ENCODE results near the gene VPS13D. TPM values are rescaled to one million over a fixed set of nuclear protein-coding genes. Genes with fewer than 3 reads are reported as not detected.

VPS13D gene
- polyA plus RNA-seq, 1 of the 3 experiments (the other 2 are of a cell fraction), result 15.0 TPM

DNA sequence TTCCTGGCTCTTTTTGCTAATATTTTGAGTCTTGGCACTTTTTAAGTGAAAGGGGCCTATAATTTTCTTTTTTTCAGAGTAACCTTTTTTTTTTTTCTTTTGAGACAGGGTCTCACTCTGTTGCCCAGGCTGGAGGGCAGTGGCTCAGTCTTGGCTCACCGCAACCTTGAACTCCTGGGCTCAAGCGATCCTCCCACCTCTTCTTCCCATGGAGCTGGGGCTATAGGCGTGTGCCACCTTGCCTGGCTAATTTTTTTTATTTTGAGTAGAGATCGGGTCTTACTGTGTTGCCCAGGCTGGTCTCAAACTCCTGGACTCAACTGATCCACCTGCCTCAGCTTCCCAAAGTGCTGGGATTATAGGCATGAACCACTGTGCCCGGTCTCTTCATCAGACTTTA, 285.4 kb downstream of the VPS13D start:
- Histone ChIP-seq H3K4me2 (no peak overlapping the region), H3K79me2 (ENCODE audit: insufficient read depth) (no peaks in the 10 kb centered on the region), H3F3A (replicated peaks; ENCODE audit: insufficient read depth) (no peaks in the 10 kb centered on the region), H4K20me1 (ENCODE audit: insufficient read depth) (no peaks in the 10 kb centered on the region), H3K9me2 (no peaks in the 10 kb centered on the region), H3K4me1 (ENCODE audit: control insufficient read depth in 1 of 2, insufficient read depth in 2 of 2, low read depth in 1 of 2, low read length in 1 of 2) (peaks cover 0 to 2% of the 10 kb centered on the region in 2 experiments; a peak in 1 of 4 replicates), H3K4me3 (ENCODE audit: low read depth in 2 of 2, low read length in 1 of 2) (no peak overlapping the region), H2AFZ (ENCODE audit: low read depth) (no peak overlapping the region), H3K27me3 (ENCODE audit: insufficient read depth) (no peaks in the 10 kb centered on the region), H3K27ac (ENCODE audit: low read depth in 2 of 2, low read length in 1 of 2) (no peak overlapping the region), H3K9me3 (no peaks in the 10 kb centered on the region), H3K9ac (no peak overlapping the region), H3K36me3 (replicated peaks in 1 of 2; ENCODE audit: control insufficient read depth in 1 of 2, insufficient read depth in 2 of 2, low read length in 1 of 2) (peaks cover 0 to 4% of the 10 kb centered on the region in 2 experiments)
- ChIA-PET POLR2A (no interaction called here), CTCF (interaction anchor here (1.3 kb wide), 1 partner anchor 9 kb away, joined by 3 read pairs; no protein-coding TSS in a partner anchor)
- TF ChIP-seq EP300 (IDR thresholded peaks at IDR 0.05; ENCODE audit: borderline replicate concordance in 1 of 2, low read depth in 1 of 2, low read length in 1 of 2) (no peak), TEAD4 (IDR thresholded peaks at IDR 0.05; ENCODE audit: borderline replicate concordance, insufficient read depth) (no peak), RFX5 (IDR thresholded peaks at IDR 0.05; ENCODE audit: low read length) (no peak), FOSL2 (IDR thresholded peaks at IDR 0.05; ENCODE audit: borderline replicate concordance, low read depth) (no peak), RCOR1 (IDR thresholded peaks at IDR 0.05; ENCODE audit: low read length) (no peak)
- no peak for DNase-seq
- WGBS (ENCODE audit: low lambda C conversion rate), result 93% methylated on average over 5 of the region's 5 CpGs

DNA sequence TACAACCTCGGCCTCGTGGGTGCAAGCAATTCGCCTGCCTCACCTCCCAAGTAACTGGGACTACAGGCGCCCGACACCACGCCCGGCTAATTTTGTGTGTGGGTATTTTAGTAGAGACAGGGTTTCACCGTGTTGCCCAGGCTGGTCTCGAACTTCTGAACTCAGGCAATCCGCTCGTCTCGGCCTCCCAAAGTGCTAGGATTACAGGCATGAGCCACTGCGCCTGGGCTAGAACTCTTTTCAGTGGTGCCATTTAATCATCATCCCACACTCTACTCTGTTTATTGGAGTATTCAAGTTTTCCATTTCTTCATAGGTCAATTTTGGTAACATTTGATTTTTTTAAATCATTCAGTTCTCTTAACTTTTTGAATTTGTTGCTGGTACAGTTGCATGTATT, 286.9 kb downstream of the VPS13D start:
- H3K36me3 ChIP-seq (replicated peaks in 1 of 2; ENCODE audit: control insufficient read depth in 1 of 2, insufficient read depth in 2 of 2, low read length in 1 of 2), result peaks cover 0 to 4% of the 10 kb centered on the region in 2 experiments
- H3K9me3 ChIP-seq, result no peaks in the 10 kb centered on the region
- no peak for DNase-seq
- H3K4me3 ChIP-seq (ENCODE audit: low read depth in 2 of 2, low read length in 1 of 2), result no peak overlapping the region
- H3K27ac ChIP-seq (ENCODE audit: low read depth in 2 of 2, low read length in 1 of 2), result no peak overlapping the region
- no peak overlapping the region for H2AFZ ChIP-seq (ENCODE audit: low read depth)
- H3K9me2 ChIP-seq, result no peaks in the 10 kb centered on the region
- ChIA-PET POLR2A (no interaction called here), CTCF (no interaction called here)
- no peaks in the 10 kb centered on the region for H3K79me2 ChIP-seq (ENCODE audit: insufficient read depth)
- peaks cover 0 to 8% of the 10 kb centered on the region in 2 experiments; a peak in 1 of 4 replicates for H3K4me1 ChIP-seq (ENCODE audit: control insufficient read depth in 1 of 2, insufficient read depth in 2 of 2, low read depth in 1 of 2, low read length in 1 of 2)
- no peaks in the 10 kb centered on the region for H4K20me1 ChIP-seq (ENCODE audit: insufficient read depth)
- no peak overlapping the region for H3K9ac ChIP-seq
- no peak overlapping the region for H3K4me2 ChIP-seq
- H3F3A ChIP-seq (replicated peaks; ENCODE audit: insufficient read depth), result no peaks in the 10 kb centered on the region
- TF ChIP-seq, protein P1, sequence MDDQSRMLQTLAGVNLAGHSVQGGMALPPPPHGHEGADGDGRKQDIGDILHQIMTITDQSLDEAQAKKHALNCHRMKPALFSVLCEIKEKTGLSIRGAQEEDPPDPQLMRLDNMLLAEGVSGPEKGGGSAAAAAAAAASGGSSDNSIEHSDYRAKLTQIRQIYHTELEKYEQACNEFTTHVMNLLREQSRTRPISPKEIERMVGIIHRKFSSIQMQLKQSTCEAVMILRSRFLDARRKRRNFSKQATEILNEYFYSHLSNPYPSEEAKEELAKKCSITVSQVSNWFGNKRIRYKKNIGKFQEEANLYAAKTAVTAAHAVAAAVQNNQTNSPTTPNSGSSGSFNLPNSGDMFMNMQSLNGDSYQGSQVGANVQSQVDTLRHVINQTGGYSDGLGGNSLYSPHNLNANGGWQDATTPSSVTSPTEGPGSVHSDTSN (IDR thresholded peaks at IDR 0.05), result no peak
- TF ChIP-seq NRF1 (IDR thresholded peaks at IDR 0.05; ENCODE audit: low read depth, low read length), result no peak
- no peaks in the 10 kb centered on the region for H3K27me3 ChIP-seq (ENCODE audit: insufficient read depth)
- WGBS (ENCODE audit: low lambda C conversion rate), result 98% methylated on average over 13 of the region's 13 CpGs

DNA sequence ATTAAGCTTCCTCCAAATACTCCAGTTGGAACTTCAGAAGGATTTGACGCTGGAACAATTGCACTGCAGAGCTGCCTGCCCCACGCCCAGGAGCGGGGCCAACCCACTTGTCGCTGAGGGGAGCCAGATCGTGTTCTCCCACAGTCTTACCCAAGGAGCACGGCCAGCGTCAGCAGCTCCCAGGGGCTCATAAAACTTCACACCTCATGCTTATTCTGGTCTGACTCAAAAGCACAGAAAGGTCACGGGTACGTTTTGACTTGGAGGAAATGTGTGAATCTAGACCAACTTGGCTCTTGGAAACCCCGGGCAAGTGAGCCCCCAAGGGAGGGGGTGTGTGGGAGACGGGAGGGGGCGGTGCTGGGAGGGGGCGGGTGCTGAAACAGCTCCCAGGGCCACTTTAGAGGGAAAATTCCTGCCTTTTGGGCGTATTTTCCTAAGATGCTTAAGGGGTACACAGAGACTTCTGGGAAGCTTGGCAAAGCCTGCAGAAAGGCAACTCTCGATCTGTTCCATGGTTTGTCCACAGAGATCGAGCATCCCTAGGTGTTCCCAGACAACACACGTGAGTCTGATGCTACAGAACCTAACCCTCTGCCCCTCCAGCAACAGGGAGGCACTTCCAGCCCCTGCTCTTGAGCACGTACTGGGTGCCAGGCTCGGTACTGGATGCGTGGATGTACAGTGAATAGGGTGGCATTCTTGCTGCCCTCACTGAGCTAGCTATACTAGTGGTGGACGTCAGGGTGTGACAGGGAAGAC, 289.3 kb downstream of the VPS13D start:
- no peaks in the 10 kb centered on the region for H3K36me3 ChIP-seq (replicated peaks in 1 of 2; ENCODE audit: control insufficient read depth in 1 of 2, insufficient read depth in 2 of 2, low read length in 1 of 2)
- no peaks in the 10 kb centered on the region for H3K27me3 ChIP-seq (ENCODE audit: insufficient read depth)
- CTCF ChIA-PET, result no interaction called here
- no peaks in the 10 kb centered on the region for H3F3A ChIP-seq (replicated peaks; ENCODE audit: insufficient read depth)
- H3K9me3 ChIP-seq, result no peaks in the 10 kb centered on the region
- POLR2A ChIA-PET, result no interaction called here
- DNase-seq, result no peak
- no peak overlapping the region for H2AFZ ChIP-seq (ENCODE audit: low read depth)
- no peaks in the 10 kb centered on the region for H3K79me2 ChIP-seq (ENCODE audit: insufficient read depth)
- no peaks in the 10 kb centered on the region for H4K20me1 ChIP-seq (ENCODE audit: insufficient read depth)
- TF ChIP-seq CHD2 (IDR thresholded peaks at IDR 0.05; ENCODE audit: low read length, partially characterized antibody) (no peak), TEAD4 (IDR thresholded peaks at IDR 0.05; ENCODE audit: borderline replicate concordance, insufficient read depth) (no peak)
- TF ChIP-seq, protein P2, sequence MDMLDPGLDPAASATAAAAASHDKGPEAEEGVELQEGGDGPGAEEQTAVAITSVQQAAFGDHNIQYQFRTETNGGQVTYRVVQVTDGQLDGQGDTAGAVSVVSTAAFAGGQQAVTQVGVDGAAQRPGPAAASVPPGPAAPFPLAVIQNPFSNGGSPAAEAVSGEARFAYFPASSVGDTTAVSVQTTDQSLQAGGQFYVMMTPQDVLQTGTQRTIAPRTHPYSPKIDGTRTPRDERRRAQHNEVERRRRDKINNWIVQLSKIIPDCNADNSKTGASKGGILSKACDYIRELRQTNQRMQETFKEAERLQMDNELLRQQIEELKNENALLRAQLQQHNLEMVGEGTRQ (IDR thresholded peaks at IDR 0.05; ENCODE audit: borderline replicate concordance, low read depth, low read length), result no peak
- no peaks in the 10 kb centered on the region for H3K9me2 ChIP-seq
- H3K4me2 ChIP-seq, result no peak overlapping the region
- 95% methylated on average over 21 of the region's 21 CpGs for WGBS (ENCODE audit: low lambda C conversion rate)
- no peak overlapping the region for H3K4me3 ChIP-seq (ENCODE audit: low read depth in 2 of 2, low read length in 1 of 2)
- H3K4me1 ChIP-seq (ENCODE audit: control insufficient read depth in 1 of 2, insufficient read depth in 2 of 2, low read depth in 1 of 2, low read length in 1 of 2), result peaks cover 0 to 8% of the 10 kb centered on the region in 2 experiments; a peak in 1 of 4 replicates
- H3K27ac ChIP-seq (ENCODE audit: low read depth in 2 of 2, low read length in 1 of 2), result no peak overlapping the region
- no peak overlapping the region for H3K9ac ChIP-seq

Measured in SK-N-SH (cell line).